ENCODE measurements around the gene ASTN2. TPM values are rescaled to one million over a fixed set of nuclear protein-coding genes. Genes with fewer than 3 reads are reported as not detected.

ASTN2 gene
- polyA plus RNA-seq, 3 donors = 17.2 to 17.5 (median 17.5) TPM

- DNase-seq (ENCODE audit: extremely low read depth in 1 of 11, low read depth in 9 of 11, low spot score in 4 of 11) = no peak
Measured at GRCh38 chr9:116547729-116548426, 867.0 kb downstream of the ASTN2 start.

DNA sequence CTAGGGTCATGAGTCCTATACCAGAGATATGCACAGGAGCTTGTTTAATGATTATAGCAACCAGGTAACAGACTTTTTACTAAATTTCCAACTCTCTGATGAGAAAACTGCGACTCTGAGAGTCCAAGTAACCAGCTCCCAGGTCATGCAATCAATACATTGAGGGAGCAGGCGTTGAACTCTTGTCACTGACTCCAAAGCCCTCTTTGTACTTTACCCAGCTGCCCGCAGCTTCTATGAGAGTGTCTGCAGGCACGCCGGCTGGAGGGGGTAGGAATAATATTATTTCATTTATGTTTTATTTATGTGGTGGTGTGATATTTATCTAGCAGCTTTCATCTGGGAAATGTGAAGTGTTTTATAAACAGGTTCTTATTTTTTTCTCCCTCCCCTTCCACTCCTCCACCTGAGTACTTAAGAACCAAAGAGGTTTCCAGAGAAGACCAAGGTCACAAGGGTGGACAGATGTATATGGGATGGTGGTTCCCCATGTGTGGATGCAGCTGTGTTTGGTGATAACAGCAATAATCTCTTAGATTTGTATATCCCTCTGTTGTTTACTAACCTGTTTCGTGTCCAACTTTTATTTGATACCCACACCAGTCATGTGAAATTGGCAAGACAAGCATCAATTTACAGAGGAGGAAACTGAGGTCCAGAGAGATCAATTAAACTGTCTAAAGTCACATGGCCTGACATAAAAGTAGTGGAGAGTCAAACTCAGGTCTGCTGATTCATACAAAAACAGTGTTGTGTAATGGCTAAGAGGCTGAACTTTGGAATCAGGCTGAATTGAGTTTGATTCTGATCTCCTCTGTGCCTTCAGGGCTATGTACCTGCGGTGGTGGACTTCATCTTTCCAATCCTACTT, 867.9 kb downstream of the ASTN2 start:
- DNase-seq (ENCODE audit: extremely low read depth in 1 of 11, low read depth in 9 of 11, low spot score in 4 of 11) = no peak

- no peak for DNase-seq (ENCODE audit: extremely low read depth in 1 of 11, low read depth in 9 of 11, low spot score in 4 of 11)
Measured at GRCh38 chr9:116544896-116545295, 870.0 kb downstream of the ASTN2 start.

DNA sequence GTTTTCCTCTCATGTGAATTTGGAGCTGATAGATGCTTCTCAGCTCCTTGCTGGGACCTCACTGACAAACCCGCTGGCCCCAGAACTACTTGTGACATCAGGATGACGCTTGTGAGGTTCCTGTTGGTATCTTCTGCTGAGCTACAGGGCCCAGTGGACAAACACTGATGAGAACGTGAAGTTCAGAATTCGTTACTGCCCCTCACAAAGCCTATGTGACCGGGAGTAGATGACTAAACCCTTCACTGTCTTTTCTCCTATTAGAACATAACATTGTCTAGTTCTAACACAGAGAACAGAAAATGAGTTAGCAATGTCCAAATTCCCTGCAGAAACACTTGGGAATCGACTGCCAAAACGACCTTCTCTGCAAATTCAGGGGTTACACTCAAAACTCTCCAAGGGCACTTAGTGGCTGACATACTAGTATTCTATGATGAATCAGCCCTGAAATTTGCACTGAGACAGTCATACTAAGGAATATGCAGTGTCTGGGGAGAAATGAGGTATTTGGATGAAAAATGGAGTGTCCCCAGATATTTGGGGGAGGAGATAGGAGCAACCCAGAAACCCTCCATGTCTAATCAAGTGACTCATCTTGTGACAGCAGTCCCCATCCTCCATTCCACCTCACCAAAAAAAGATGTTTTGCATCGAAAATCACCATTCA, 871.0 kb downstream of the ASTN2 start:
- no peak for DNase-seq (ENCODE audit: extremely low read depth in 1 of 11, low read depth in 9 of 11, low spot score in 4 of 11)

DNA sequence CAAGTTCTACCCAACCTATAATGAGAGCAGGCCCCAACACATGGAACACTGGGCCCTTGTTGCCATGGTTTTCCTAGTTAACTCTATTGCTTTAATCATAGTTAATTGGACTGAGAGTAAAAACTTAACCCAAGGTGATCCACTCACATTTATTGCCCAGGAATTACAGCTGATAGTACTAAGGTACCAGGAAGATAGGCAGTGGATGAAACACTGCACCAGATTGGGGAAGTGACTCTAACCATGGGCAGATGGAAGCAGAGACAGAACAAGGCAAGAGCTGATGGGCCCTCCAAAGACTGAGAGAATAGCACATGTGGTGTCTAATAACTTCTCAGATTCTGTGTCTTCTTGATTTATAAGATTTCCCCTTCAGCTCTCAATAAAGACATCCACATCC, 873.5 kb downstream of the ASTN2 start:
- DNase-seq (ENCODE audit: extremely low read depth in 1 of 11, low read depth in 9 of 11, low spot score in 4 of 11) = no peak

DNA sequence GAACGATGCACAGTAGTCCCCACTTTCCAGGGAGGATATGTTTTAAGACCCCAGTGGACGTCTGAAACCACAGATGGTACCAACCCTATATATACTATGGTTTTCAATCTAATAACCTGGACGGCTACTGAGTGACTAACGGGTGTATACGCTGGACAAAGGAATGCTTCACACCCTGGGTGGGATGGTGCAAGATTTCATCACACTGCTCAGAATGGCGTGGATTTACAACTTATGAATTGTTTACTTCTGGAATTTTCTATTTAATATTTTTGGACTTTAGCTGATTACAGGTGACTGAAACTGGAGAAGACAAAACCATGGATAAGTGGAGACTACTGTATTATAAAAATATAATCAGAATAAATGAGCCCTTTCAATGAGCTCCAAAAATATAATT, 875.3 kb downstream of the ASTN2 start:
- DNase-seq (ENCODE audit: extremely low read depth in 1 of 11, low read depth in 9 of 11, low spot score in 4 of 11) = no peak

GRCh38 chr9:116525611-116526010, 889.2 kb downstream of the ASTN2 start:
- no peak for DNase-seq (ENCODE audit: extremely low read depth in 1 of 11, low read depth in 9 of 11, low spot score in 4 of 11)

GRCh38 chr9:116524778-116525470, 889.9 kb downstream of the ASTN2 start:
- DNase-seq (ENCODE audit: extremely low read depth in 1 of 11, low read depth in 9 of 11, low spot score in 4 of 11) = no peak

DNA sequence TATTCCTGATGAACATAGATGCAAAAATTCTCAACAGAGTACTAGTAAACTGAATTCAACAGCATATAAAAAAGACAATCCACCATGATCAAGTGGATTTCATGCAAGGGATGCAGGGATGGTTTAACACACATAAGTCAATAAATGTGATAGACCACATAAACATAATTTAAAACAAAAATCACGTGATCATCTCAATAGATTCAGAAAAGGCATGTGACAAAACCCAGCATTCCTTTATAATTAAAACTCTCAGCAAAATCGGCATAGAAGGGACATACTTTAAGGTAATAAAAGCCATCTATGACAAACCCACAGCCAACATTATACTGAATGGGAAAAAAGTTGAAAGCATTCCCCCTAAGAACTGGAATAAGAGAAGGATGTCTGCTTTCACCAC, 894.6 kb downstream of the ASTN2 start:
- DNase-seq (ENCODE audit: extremely low read depth in 1 of 11, low read depth in 9 of 11, low spot score in 4 of 11) = no peak

GRCh38 chr9:116516456-116516855, 898.4 kb downstream of the ASTN2 start:
- DNase-seq (ENCODE audit: extremely low read depth in 1 of 11, low read depth in 9 of 11, low spot score in 4 of 11) = no peak

GRCh38 chr9:116515541-116515940, 899.3 kb downstream of the ASTN2 start:
- no peak for DNase-seq (ENCODE audit: extremely low read depth in 1 of 11, low read depth in 9 of 11, low spot score in 4 of 11)

DNA sequence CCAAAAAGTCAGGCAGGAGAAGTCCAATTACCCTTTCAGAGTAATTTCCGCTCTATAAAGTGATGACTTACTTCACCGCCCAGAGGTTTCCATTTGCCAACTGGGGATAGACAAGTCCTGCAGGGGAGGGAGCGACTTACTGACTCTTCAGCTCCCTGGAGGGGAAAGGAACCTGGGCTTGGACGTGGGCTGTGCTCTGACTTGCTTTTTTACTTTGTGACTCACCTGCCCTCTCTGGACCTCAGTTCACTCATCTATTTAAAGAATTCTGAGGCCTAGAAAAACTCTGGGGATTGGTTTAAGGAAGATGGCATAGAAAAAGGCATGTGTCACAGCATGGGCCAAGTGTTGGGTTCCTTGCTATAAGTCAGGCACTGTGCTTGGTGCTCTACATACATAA, 908.2 kb downstream of the ASTN2 start:
- no peak for DNase-seq (ENCODE audit: extremely low read depth in 1 of 11, low read depth in 9 of 11, low spot score in 4 of 11)

- DNase-seq (ENCODE audit: extremely low read depth in 1 of 11, low read depth in 9 of 11, low spot score in 4 of 11) = no peak
Measured at GRCh38 chr9:116504893-116505480, 909.9 kb downstream of the ASTN2 start.

- DNase-seq (ENCODE audit: extremely low read depth in 1 of 11, low read depth in 9 of 11, low spot score in 4 of 11) = no peak
Measured at GRCh38 chr9:116504081-116504480, 910.8 kb downstream of the ASTN2 start.

- no peak for DNase-seq (ENCODE audit: extremely low read depth in 1 of 11, low read depth in 9 of 11, low spot score in 4 of 11)
Measured at GRCh38 chr9:116502746-116503145, 912.1 kb downstream of the ASTN2 start.

GRCh38 chr9:116501871-116502270, 913.0 kb downstream of the ASTN2 start:
- DNase-seq (ENCODE audit: extremely low read depth in 1 of 11, low read depth in 9 of 11, low spot score in 4 of 11) = no peak

DNA sequence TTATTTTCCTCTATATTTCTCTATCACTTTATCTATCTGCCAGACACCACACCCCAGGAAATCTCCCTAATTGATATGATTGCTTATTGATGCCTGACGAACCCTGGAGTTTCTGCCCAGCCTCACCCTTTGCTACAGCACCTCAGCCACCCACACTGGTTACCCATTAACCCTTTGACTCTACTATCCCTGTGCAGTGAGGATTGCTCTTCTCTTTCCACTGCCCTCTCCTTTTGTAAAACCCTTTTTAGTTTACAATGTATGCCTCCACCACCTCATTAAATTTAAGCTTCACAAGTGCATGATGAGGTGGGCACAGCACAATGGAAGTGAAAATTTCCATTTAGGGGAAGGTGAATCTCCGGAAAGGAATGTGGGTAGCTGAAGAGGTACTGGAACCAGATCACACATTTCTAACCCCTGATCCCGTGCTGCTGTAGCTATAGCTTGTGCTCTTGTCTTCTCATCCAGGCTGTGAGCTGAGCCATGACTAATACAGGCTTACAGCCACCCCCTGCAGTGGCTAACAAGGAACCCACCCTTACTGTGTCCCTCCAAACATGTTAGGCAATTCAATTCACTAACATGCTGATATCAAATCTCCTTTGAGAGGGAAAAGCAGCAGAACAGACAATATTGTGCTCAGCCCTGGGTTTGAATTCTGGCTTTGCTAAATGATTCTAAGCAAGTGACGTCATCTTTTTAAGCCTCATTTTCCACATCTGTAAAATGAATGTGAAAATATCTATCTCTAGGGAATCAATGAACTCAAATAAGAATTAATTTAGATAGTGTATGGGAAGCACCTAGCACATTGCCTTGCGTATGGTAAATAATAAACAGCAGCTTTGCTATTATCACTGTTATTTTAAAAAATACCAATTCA, 914.6 kb downstream of the ASTN2 start:
- no peak for DNase-seq (ENCODE audit: extremely low read depth in 1 of 11, low read depth in 9 of 11, low spot score in 4 of 11)

DNA sequence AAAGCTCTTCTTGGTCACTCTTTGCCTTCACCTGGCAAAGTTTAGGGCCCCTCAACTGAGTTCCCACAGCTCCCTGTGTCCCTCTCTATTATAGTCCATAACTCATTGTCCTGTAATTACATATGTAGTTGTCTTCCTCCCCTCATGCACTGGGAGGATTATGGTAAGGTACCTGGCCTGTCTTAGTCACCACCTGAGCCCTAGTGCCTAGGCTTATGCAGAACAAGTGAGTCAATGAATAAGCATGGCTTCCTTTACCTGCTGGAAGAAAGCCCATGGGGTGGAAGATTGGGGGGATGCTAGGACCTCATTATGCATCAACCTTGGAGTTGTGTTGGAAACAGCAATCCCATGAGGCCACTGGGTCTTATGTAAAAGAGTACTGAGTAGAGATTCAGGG, 915.4 kb downstream of the ASTN2 start:
- no peak for DNase-seq (ENCODE audit: extremely low read depth in 1 of 11, low read depth in 9 of 11, low spot score in 4 of 11)
